Islet precursor cell (in vitro differentiated cells): Measurements from ENCODE around the gene TRAPPC12.

Experiments used
- DNase-seq: peaks from one replicate; pipeline ENCODE4 v3.0.0-alpha.2; 2018

The TRAPPC12 gene

DNA sequence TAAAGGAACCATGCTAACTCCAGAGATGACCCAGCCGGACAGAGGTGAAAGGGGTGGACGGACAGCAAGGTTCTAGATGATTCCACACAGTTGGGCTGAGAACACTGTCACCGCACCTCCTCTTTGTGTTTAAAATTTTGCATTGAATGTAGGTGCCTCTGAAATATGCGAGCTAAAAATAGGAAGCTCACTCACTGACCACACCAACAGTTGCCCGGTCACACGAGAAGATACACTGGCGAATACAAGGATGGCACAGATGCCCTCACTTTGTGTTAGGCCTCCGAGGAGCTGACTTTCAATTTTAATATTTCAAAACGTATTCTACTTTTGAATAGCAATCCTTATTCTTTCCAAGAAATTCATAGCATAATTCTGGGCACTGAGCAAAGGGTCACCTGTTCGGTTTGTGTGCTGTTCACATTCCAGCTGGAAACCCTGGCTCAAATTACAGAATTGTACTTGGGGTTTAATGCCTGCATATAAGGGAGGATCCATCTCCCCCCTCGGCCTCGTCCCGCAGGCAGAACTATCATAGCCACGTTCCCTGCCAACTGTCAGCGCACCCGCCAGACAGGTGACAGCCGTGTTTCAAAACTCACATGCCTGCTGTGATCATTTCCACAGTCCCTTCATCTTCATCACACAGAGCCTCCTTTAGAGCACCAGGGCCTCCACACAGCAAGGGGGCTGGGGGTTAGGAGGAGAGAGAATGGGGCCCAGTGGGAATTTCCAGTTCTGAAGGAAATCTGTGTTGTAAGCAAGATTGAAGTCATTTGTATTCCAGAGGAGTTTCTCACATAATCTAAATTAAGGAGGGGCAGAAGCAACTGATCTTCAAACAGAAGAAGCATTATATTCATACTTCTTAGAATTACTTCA, 91.6 kb downstream of the TRAPPC12 start:
- DNase-seq, result no peak

DNA sequence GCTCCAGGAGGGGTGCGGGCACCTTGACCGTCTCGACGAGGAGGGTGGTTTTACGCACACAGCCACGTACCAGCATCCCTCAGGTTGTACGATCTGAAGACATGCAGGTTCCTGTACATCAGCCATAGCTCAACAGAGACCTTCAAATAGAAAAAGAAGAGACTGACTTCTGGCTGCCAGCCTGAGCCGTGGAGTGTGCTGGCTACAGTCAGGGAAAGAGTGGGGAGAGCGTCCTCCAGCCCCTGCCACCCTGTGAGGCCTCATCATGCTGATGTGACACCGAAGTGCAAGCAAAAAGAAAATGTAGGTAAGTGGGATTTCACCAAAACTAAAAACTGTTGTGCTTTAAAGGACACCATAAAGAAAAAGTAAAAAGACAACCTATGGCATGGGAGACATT, 92.8 kb downstream of the TRAPPC12 start:
- no peak for DNase-seq

DNA sequence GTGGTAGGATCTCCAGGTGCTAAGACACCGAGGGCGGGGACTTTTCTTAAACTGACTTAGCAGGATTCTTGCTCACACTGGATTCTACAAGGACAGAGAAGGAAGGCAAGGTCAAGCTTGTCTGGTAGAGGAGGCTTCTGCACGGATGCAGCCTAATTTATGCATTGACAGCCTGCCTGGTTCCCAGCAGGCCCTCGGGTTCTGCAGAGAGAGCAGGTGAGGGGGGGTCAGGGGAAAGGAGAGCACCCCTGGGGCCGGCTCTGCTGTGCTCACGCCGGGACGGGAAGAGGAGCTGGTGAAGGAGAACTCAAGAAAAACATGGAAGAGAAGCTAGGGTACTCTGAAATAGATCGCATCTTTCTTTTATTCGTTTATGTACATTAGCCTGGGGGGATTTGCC, 93.5 kb downstream of the TRAPPC12 start:
- no peak for DNase-seq

DNA sequence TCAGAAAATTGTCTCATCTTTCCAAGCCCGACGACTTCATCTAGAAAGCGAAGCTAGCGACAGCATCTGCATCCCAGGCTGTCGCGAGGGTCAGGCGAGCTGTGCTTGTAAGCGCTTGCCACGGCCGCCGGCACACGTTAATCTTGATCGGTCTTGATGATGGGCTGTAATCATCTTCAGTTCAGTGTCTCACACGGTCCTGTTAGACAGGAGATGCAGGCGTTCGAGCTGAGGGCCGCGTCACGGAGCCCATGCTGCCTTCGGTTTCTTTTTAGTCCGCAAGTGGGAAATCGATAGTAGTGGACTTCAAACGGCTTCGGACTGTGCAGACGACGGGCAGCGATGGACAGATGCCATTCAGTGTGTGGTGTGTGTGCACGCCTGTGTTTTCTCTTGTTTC, 96.3 kb downstream of the TRAPPC12 start:
- DNase-seq, result no peak

DNA sequence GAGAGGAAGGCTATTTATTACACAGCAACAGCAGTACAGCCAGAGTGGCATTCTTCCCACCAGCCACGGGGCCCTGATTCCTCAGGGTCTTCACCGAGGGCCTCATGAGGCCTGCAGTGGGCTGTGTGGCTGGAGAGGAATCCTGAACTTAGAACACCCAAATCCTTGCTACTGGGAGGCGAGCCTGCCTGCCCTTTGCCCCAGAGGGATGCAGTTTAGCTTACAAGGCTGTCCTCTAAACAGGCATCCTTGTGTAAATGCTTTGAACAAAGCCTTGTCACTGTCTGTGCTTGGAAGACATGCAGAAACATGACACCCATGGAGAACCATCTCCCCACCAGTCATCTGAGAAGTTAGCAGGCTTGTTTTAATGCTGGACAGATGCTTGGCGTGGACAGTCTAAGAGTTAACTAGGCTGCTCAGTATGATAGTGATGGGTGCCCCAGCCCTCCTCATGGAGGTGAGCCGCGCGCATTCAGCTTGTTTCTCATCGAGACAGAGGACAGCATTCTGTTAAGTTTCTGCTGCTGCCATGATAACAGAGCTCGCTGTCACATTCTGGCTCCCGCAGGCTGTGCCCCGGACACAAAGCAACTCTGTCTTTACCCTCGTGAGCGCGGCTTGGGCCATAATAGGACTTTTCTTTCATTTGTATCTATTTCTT, 97.0 kb downstream of the TRAPPC12 start:
- DNase-seq, result no peak

DNA sequence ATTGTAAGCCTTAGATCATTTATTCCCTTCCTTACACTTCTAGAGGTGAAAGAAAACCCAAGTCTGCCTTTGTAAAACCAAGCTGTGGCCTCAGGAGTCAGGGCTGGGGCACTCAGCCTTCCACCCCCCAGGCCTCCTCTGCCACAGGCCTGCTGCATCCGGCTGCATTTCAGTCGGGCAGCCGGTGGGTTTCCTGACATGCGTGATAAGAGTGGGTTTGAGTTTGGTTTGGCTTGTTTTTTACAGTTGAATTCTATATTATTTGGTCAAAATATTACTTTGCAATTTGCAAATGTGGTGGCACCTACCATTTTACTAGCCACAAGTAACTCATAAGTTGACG, 97.5 kb downstream of the TRAPPC12 start:
- DNase-seq, result no peak

DNA sequence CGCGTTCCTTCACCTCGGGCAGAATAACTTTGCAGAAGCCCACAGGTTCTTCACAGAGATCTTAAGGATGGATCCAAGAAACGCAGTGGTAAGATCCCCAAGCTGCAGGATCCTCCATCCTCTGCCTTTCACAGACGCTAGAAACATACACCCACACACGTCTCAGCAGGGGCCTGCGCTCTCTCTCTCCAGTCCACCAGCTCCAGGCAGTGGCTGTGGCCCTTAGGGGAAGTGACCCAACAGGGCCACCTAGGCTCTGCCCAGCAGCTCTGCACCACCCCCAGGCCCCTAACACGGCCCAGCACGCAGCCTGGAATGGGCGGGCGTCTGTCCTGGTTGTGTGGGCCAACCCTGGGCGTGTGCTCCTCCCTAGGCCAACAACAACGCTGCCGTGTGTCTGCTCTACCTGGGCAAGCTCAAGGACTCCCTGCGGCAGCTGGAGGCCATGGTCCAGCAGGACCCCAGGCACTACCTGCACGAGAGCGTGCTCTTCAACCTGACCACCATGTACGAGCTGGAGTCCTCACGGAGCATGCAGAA, 99.4 kb downstream of the TRAPPC12 start:
- DNase-seq, result no peak

DNA sequence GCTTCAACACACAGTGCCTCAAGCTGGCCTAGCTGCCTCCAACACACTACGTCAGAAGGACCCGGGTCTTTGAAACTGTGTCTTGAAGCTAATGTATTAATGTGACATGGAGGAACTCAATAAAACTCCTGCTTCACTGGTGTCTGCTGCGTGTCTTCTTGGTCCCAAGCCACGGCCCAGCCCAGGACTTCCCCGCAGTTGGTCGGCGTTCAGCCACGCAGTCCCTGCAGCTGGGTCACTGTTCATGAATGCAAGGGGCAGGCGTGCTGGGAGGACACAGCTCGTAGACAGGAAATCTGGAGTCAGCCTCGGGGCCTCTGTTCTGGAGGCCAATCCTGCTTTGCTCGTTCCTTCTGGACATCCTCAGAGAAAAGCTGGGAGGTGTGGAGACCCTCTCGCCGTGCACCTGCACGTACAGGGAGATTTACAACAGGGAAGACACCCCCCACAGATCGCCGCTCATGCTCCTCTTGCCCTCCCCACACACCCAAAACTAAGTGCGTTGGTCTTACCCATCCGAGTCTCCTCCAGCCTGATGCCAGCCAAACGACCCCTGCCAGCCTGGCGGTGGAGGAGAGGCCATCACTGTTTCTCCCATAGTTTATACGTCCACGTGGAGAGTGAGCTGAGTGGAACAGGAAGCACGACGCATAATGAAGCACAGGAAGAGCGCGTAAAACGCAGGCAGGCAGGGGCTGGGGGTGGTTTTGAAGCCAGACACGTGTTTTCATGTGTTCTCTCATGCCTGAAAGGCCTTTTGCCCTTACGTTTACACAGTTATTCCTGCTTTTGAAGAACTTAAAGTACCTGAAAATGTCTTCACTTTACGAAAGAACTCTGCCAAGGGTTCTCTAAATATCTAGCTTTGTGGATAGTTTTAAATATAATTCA, 100.2 kb downstream of the TRAPPC12 start:
- no peak for DNase-seq

DNA sequence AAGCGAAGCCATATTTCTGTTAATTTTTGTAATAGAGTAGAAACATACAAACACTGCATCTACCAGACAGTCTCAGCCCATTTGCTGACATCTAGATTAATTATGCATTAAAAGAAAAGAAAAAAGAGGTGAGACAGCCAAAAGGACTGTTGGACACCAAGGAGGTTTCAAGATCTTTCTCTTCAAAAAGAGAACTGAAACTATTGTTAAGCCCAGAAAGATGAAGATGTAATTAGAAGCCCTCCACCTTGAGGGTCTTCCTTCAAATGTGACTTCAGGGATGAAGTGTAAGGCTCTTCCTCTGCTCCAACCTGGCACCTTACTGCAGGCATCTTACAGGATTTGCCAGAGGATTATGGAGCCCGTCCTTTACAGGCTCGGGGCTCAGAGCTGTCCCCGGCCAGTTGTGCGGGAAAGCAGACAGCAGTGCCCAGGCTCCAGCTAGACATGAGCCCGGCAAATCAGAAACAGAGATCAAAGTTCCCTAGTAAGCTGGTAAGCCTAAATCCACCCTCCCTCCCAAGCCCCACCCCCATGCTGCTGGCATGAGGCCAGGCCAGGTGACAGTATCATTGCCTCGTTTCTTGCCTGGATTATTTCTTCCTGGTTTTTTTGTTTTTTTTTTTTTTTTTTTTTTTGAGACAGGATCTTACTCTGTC, 101.0 kb downstream of the TRAPPC12 start:
- no peak for DNase-seq

DNA sequence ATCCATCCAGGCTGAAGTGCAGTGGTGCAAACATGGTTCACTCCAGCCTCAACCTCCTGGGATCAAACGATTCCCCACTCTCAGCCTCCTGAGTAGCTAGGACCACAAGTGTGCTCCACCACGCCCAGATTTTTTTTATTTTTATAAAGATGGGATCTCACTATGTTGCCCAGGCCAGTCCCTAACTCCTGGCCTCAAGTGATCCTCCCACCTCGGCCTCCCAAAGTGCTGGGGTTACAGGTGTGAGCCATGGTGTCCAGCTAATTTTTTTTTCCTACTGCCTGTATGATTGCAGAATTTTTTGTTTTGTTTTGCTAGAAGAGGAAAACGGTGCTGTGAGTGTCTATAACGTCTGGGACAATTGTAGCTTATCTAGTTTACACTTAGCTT, 101.5 kb downstream of the TRAPPC12 start:
- no peak for DNase-seq

DNA sequence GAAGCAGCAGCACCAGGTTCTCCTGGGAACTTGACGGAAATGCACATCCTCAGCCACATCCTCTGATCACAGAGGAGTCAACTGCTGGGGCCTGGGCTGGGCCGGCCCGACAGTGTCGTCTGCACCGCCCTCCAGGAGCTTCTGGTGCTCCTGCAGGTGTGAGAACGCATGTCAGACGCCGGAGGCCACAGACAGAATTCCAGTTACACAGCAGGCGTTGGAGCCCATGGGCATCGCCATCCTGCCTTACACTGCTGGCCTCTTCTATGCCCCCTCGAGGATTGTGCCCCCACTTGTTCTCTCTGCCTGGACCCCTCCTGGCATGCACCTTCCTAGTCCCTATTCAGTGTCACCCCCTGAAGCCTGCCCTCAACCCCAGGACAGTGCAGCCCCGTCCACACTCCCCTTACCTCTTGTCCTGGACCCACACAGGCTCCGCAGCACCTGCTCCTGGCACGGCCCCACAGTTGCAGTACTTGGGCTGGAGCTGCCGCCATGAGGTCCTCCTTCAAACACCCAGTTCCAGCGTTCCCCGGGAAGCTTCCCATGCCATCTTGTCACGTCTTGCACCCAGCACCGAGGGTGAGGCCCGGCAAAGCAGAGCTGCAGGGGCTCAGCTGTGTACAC, 102.4 kb downstream of the TRAPPC12 start:
- no peak for DNase-seq

DNA sequence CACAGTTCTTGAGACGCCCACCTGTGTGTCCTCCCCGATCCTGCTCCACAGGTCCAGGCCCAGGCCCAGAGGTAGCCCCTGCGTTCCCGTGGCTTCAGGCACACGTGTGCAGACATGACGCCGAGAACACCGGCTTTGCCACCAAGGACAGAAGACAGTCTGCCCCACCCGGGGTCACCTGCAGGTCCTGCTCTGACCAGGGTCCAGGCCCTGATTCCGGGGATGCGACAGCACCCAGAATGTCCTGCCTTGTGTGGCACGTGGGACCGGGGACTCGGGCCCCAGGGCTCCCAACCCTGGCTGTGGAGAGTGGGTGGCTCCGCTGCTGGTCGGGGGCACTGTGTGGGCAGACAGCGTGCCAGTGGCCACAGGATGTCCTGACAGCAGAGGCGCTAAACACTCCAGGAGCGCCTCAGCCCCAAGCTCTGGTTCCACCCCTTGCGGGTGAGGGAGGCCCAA, 102.9 kb downstream of the TRAPPC12 start:
- no peak for DNase-seq

DNA sequence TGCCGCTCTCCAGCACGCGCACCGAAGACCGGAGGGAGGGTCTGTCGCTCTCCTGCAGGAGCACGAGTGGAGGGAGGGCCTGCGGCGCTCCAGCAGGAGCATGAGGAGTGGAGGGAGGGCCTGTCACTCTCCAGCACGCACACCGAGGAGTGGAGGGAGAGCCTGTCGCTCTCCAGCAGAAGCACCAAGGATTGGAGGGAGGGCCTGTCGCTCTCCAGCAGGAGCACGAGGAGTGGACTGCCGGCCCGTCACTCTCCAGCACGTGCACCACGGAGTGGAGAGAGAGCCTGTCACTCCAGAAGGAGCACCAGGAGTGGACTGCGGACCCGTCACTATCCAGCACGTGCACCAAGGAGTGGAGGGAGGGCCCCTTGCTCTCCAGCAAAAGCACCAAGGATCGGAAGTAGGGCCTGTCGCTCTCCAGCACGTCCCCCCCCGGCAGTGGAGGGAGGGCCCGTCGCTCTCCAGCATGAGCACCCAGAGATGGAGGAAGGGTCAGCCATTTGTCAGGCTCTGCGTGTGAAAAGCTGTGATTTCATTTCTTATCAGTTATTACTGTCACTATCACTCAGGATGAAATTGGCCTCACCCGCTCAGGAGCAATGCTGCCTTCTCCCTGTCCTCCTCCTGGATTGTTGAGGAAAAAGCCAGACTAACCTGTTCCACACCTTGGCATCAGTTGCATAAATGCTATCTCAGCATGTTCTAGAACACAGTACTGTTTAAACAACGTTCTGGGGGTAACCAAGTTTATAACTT, 103.9 kb downstream of the TRAPPC12 start:
- DNase-seq, result peak; percentile 81

DNA sequence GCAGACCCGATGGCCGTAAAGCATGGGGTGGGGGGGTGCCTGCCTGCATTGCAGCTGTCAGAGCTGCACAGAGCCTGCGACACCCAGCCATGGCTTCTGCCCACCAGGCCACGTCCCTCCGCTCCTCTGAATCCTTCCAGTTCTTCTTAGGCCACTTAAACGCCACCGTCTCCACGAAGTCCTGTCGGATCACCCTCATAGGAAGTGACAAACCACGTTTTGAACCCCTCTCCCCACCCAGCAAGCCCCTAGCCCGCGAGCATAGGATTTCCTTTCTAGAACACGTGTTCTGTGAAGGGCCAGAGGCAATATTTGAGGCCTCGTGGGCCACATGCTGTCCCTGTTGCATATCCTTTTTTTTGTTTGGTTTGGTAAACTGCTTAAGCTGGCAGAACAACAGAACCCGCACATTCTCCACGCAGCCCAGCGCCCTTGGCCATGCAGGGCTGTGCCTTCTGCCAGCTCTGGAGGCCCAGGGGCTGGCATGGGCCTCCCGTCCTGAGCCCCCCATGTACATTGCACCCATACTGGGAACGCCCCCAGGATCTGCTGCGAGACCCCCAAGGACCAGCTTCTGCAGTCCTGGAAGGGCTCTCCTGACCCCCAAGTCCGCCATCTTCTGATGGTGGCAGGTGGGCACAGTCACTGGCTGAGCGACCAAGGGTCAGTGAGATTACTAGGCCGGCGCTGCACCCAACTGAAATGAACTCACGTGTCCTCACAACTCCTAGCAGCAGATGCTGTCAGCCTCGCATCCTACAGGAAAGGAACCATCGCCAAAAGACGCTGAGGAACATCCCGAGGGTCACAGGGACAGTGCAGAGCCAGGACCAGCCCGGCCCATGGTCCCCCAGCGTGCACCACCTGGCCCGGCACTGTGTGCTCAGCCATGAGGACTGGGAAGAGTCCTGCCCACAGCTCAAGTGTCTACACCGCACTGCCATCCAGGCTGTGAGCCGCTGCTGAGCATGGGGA, 104.8 kb downstream of the TRAPPC12 start:
- no peak for DNase-seq

DNA sequence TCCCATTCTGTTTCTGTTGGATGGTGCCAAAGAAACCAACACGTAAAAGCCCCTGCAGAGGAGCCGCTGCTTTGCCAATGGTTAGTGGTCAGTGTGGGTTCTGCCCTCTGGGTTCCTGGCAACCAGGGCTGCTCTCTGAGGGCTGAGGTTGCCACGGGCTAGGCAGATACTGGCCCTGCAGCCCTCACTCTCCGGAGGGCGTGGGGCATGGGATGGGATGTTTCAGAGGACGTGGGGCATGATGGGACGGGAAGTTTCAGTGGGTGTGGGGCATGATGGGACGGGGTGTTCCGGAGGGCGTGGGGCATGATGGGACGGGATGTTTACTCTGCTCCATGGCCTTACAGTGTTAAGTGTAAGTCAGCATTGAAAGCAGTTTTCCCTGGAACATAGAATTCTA, 105.7 kb downstream of the TRAPPC12 start:
- DNase-seq, result no peak

DNA sequence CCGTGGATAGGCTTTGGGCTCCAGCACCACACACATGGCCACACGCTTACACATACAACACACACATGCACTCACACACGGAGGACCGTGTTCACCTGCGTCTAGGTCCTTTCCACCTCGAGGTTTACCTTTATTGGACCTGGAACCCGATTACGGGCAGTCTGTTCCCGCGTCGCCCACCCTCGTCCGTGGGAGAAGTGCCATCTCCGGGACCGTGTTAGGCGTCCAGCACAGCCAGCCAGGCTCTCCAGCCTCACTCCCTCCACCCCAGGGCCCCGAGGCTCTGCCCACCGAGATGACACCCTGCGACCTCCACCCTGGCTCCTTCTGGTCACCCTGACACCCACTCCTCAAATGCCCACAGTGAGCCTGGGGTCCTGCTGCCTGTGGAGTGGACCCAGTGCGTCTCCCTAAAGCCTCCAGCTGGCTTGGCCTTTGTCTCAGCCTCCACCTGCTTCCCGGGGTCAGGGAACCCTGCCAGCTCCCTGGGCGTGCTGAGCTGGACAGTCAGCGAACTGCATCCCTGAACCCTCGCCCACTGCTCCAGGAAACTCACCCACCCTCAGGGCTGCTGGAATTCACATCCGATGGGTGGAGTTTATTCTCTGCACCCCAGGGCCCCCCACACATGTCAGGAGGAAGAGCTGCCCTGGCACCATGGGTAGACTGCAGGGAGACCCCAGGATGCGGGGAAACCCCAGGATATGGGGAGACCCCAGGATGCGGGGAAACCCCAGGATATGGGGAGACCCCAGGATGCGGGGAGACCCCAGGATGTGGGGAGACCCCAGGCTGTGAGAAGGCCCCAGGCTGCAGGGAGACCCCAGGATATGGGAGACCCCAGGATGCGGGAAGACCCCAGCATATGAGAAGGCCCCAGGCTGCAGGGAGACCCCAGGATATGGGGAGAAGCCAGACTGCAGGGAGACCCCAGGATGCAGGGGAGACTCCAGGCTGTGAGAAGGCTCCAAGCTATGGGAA, 106.8 kb downstream of the TRAPPC12 start:
- DNase-seq, result no peak

DNA sequence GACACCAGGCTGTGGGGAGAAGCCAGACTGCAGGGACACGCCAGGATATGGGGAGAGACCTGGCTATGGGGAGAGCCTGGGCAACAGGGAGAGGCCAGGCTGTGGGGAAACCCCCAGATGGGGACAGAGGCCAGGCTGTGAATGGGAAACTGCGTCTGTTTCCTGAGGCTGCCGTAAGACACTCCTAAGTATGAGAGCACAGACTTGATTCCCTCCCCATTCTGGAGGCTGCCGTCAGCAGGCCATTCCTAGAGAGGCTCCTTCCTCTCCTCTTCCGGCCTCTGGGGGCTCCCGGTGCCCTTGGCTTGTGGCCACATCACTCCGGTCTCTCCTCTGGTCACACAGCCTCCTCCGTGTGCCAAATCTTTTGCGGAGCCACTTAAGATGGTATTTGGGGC, 107.5 kb downstream of the TRAPPC12 start:
- no peak for DNase-seq

DNA sequence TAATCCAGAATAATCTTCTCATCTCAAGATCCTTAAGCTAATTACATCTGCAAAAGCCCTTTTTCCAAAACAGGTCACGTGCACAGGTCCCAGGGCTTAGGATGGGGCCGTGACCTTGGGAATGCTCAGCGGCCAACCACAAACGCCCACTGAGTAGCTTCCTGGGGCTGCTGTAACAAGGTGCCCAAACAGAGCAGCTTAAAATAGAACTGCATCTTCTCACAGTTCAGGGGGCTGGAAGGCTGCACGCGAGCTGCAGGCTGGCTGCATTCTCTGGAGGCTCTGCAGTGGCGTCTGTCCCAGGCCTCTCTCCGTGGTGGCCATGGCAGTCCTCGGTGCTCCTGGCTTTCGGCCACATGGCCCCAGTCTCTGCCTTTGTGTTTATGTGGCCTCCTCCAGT, 107.9 kb downstream of the TRAPPC12 start:
- DNase-seq, result no peak

DNA sequence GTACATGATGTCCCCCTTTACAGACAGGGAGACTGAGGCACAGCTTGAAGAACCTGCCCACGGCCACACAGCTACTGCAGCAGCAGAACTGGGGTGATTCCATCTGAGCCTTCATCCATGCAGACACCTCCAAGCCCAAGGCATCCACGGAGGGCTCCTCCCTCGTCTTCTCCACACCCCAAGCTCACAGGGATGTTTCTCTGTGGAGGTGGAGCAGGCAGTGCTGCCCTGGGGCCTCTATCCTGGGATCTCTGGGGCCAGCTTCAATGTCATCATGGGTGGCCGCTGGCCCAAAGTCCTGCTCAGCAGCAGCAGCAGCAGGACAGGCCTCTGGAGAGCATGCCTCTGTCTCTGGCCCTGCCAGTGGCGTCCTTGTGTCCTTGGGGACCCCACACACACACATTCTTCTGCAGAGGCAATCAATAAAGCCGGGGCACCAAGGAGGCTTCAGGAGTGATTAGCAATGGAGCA, 108.6 kb downstream of the TRAPPC12 start:
- no peak for DNase-seq
